PFSK-1 (cell line): ENCODE results near the gene EAPP.

Experiments
- FOXP2 ChIP-seq: optimal IDR thresholded peaks from 2 replicates; pipeline ENCODE3; 2011; ENCODE audit warnings: borderline replicate concordance, control low read depth, inconsistent platforms; ENCODE audit not compliant: insufficient read depth; ENCODE audit errors: extremely low read length, extremely low read depth
- POLR2AphosphoS5 ChIP-seq: IDR thresholded peaks from 2 replicates; pipeline ENCODE4 v1.6.1; 2012; ENCODE audit warnings: low read depth, mild to moderate bottlenecking, control low read depth, low read length, moderate library complexity
- SIN3A ChIP-seq: IDR thresholded peaks from 2 replicates; pipeline ENCODE4 v1.6.1; 2012; ENCODE audit warnings: mild to moderate bottlenecking, low read length, moderate library complexity, borderline replicate concordance; ENCODE audit not compliant: insufficient read depth
- TAF1 ChIP-seq: IDR thresholded peaks from 2 replicates; pipeline ENCODE4 v1.6.1; 2012; ENCODE audit warnings: low read length, control low read depth, borderline replicate concordance; ENCODE audit not compliant: insufficient read depth
- TF ChIP-seq, protein P1 (sequence below), 2 experiments: IDR thresholded peaks; 2 replicates each; pipeline versions ENCODE4 v1.6.1 to v1.8.0; 2011 to 2012; ENCODE audit warnings: low read depth in 2 of 2, low read length in 2 of 2, control low read depth in 1 of 2, inconsistent platforms in 1 of 2, mild to moderate bottlenecking in 1 of 2, moderate library complexity in 1 of 2; ENCODE audit not compliant: insufficient read depth in 1 of 2

EAPP gene

DNA sequence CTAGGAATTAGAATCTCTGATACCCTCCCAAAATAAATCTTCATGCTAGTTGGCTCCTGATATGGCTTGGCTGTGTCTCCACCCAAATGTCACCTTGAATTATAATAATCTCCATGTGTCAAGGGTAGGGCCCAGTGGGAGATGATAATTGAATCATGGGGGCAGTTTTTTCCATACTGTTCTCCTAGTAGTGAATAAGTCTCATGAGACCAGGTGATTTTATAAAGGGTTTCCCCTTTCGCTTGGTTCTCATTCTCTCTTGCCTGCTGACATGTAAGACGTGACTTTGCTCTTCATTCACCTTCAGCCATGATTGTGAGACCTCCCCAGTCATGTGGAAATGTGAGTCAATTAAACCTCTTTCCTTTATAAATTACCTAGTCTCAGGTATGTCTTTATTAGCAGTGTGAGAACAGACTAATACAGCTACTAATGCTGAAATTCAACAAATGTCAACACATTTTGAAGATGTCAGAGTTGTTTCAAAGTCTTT lies 65.3 kb downstream of the EAPP start:
- TF ChIP-seq FOXP2 = no peak

DNA sequence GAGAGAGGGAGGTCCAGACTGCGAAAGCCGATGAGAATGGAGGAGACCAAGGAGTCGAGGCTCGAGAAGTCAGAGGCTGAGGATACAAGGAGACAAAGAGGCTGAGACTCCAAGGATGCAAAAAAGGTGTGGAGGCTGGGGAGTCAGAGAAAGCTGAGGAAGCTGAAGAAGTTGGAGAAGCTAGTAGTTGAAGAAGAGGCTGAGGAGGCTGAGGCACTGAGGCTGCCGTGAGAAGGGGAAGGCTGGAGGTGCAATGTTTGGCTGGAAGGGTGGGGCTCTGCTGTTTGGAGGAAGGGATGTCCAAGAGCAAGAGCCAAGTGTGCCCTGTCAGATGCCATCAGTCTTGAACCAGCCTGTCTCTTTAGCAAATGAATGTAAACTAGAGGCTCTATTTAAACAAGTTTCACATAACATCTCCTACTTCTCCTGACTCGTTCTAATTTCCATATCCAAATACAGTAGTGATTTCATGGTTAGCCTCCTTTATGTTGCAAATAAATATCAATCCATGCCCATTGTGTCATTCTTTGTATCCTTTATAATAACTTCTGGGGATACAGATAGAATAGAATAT lies 66.7 kb downstream of the EAPP start:
- TF ChIP-seq SIN3A = no peak
- no peak for TF ChIP-seq TAF1
- no peak for TF ChIP-seq POLR2AphosphoS5
- TF ChIP-seq, protein P1, sequence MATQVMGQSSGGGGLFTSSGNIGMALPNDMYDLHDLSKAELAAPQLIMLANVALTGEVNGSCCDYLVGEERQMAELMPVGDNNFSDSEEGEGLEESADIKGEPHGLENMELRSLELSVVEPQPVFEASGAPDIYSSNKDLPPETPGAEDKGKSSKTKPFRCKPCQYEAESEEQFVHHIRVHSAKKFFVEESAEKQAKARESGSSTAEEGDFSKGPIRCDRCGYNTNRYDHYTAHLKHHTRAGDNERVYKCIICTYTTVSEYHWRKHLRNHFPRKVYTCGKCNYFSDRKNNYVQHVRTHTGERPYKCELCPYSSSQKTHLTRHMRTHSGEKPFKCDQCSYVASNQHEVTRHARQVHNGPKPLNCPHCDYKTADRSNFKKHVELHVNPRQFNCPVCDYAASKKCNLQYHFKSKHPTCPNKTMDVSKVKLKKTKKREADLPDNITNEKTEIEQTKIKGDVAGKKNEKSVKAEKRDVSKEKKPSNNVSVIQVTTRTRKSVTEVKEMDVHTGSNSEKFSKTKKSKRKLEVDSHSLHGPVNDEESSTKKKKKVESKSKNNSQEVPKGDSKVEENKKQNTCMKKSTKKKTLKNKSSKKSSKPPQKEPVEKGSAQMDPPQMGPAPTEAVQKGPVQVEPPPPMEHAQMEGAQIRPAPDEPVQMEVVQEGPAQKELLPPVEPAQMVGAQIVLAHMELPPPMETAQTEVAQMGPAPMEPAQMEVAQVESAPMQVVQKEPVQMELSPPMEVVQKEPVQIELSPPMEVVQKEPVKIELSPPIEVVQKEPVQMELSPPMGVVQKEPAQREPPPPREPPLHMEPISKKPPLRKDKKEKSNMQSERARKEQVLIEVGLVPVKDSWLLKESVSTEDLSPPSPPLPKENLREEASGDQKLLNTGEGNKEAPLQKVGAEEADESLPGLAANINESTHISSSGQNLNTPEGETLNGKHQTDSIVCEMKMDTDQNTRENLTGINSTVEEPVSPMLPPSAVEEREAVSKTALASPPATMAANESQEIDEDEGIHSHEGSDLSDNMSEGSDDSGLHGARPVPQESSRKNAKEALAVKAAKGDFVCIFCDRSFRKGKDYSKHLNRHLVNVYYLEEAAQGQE (IDR thresholded peaks at IDR 0.05; ENCODE audit: insufficient read depth in 1 of 2, low read depth in 2 of 2, low read length in 2 of 2) = no peak
- no peak for TF ChIP-seq FOXP2

DNA sequence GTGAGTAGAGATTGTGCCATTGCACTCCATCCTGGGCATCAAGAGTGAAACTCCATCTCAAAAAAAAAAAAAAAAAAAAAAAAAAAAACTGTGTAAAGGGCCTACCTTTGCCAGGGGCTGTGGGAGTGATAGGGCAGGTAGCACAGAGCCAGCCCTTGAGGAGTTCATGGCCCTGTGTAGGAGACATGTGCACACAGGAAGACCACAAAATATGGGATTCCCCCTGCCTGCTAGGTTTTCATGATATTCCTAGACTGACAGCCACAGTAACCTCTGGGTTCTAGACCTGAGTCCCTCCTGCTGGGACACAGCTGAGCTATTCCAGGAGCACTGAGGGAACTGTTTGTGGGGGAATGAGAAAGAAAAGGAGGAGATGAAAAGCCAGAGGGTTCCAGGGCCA lies 69.2 kb downstream of the EAPP start:
- TF ChIP-seq SIN3A (no peak), TAF1 (no peak)
- TF ChIP-seq, protein P1 (IDR thresholded peaks at IDR 0.05; ENCODE audit: insufficient read depth in 1 of 2, low read depth in 2 of 2, low read length in 2 of 2) = no peak

DNA sequence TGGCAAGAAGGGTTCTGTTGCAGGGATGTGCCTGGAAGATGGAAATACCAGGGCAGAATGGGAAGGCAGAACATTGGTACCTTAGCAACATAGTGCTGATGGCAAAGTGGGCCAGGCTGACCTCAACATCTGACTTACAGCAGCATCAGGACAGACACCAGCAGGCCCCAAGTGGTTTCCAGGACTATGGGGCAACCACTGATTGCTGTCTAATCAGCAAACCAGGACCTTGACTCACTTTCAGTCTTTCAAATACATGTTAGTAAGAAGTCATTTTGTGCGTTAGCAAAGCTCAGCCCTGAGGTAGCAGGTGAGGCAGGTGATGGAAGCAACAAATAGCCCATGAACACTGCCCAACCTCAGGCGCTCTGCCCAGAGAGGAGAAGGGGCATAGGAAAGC lies 72.8 kb downstream of the EAPP start:
- TF ChIP-seq POLR2AphosphoS5 = no peak
- TF ChIP-seq, protein P1 (IDR thresholded peaks at IDR 0.05; ENCODE audit: insufficient read depth in 1 of 2, low read depth in 2 of 2, low read length in 2 of 2) = no peak
- TF ChIP-seq TAF1 = no peak
- no peak for TF ChIP-seq FOXP2
- no peak for TF ChIP-seq SIN3A
